ENCODE results near the gene PATJ.
A peak's percentile ranks its signal among the peaks of the same experiment; 100 is the strongest.

Gene PATJ

GRCh38 chr1:61812916-61813315, 70.6 kb downstream of the PATJ start:
- no peak for TF ChIP-seq ZNF565 (CRISPR knock-in tag; conservative IDR thresholded peaks at IDR 0.05; ENCODE audit: low read depth)
- TF ChIP-seq CSDC2 (CRISPR knock-in tag; IDR thresholded peaks at IDR 0.05), result no peak
- 0 out of 2 replicates have a peak, but pooled peaks have one; percentile 70 for TF ChIP-seq ZNF70 (CRISPR knock-in tag; IDR thresholded peaks at IDR 0.05)
- no peak for ATAC-seq

- TF ChIP-seq GLIS3 (CRISPR knock-in tag; IDR thresholded peaks at IDR 0.05) (no peak), ESRRG (CRISPR knock-in tag; IDR thresholded peaks at IDR 0.05) (no peak), RARB (CRISPR knock-in tag; IDR thresholded peaks at IDR 0.05) (no peak), TCF4 (CRISPR knock-in tag; IDR thresholded peaks at IDR 0.05; ENCODE audit: borderline replicate concordance) (no peak), PPARA (CRISPR knock-in tag; IDR thresholded peaks at IDR 0.05; ENCODE audit: borderline replicate concordance) (no peak), ZFP3 (CRISPR knock-in tag; IDR thresholded peaks at IDR 0.05) (no peak), OSR1 (CRISPR knock-in tag; IDR thresholded peaks at IDR 0.05) (no peak), PATZ1 (CRISPR knock-in tag; IDR thresholded peaks at IDR 0.05; ENCODE audit: borderline replicate concordance) (no peak), CSRNP3 (CRISPR knock-in tag; IDR thresholded peaks at IDR 0.05) (no peak), ZC3H10 (CRISPR knock-in tag; IDR thresholded peaks at IDR 0.05) (no peak), SNAI2 (CRISPR knock-in tag; IDR thresholded peaks at IDR 0.05) (no peak), ZNF565 (CRISPR knock-in tag; conservative IDR thresholded peaks at IDR 0.05; ENCODE audit: low read depth) (no peak)
These were observed 73.9 kb downstream of the PATJ start for GRCh38 chr1:61816191-61816590.

GRCh38 chr1:61818992-61819391, 76.7 kb downstream of the PATJ start:
- ATAC-seq, result no peak

More at GRCh38 chr1:61816191-61816590, 73.9 kb downstream of the PATJ start:
- no peak for ATAC-seq

More at GRCh38 chr1:61818992-61819391, 76.7 kb downstream of the PATJ start:
- TF ChIP-seq ARNTL (CRISPR knock-in tag; IDR thresholded peaks at IDR 0.05; ENCODE audit: borderline replicate concordance, low read depth), result no peak
- no peak for TF ChIP-seq PATZ1 (CRISPR knock-in tag; IDR thresholded peaks at IDR 0.05; ENCODE audit: borderline replicate concordance)
- TF ChIP-seq CSDC2 (CRISPR knock-in tag; IDR thresholded peaks at IDR 0.05), result no peak
- TF ChIP-seq SNAI2 (CRISPR knock-in tag; IDR thresholded peaks at IDR 0.05), result no peak
- no peak for TF ChIP-seq POU6F1 (CRISPR knock-in tag; IDR thresholded peaks at IDR 0.05; ENCODE audit: borderline replicate concordance, low read depth)
- no peak for TF ChIP-seq ZC3H10 (CRISPR knock-in tag; IDR thresholded peaks at IDR 0.05)
- TF ChIP-seq ZNF70 (CRISPR knock-in tag; IDR thresholded peaks at IDR 0.05), result no peak
- TF ChIP-seq ISL1 (CRISPR knock-in tag; IDR thresholded peaks at IDR 0.05), result no peak
- TF ChIP-seq CREB5 (CRISPR knock-in tag; IDR thresholded peaks at IDR 0.05; ENCODE audit: low read depth), result no peak
